Transverse colon (tissue), 4 donors: ENCODE data around the gene TTPAL. TPM values are rescaled to one million over a fixed set of nuclear protein-coding genes. Genes with fewer than 3 reads are reported as not detected.

Experiments used
- DNase-seq: peaks from one replicate; pipeline ENCODE4 v3.0.0-alpha.2; 2019
- H3K27ac ChIP-seq, 4 donors: fragments of 200-600 bp; sonication (generic); 2 replicates each; pipeline ENCODE4 v1.5.1; 2016 to 2018; ENCODE audit warnings: inconsistent platforms in 4 of 4
- H3K27me3 ChIP-seq: fragments of 200-600 bp; sonication (generic); 2 replicates; pipeline ENCODE4 v1.5.1; 2017; ENCODE audit warnings: inconsistent platforms
- H3K36me3 ChIP-seq, 4 donors: fragments of 200-600 bp; sonication (generic); 2 replicates each; pipeline ENCODE4 v1.5.1; 2017 to 2019; ENCODE audit warnings: inconsistent platforms in 4 of 4
- H3K4me1 ChIP-seq, 4 donors: fragments of 200-600 bp; sonication (generic); 2 replicates each; pipeline ENCODE4 v1.5.1; 2017 to 2020; ENCODE audit warnings: inconsistent platforms in 4 of 4
- H3K4me3 ChIP-seq, 4 donors: fragments of 200-600 bp; sonication (generic); 1 replicate in 1 of 4; 2 replicates in 3 of 4; pipeline versions ENCODE4 v1.5.1 to v1.6.1; 2017 to 2019; ENCODE audit warnings: inconsistent platforms in 4 of 4
- H3K9me3 ChIP-seq, 2 donors: fragments of 200-600 bp; sonication (generic); 2 replicates each; pipeline ENCODE4 v1.5.1; 2017 to 2019; ENCODE audit warnings: inconsistent platforms in 2 of 2
- CTCF ChIP-seq, 5 experiments: fragments of 200-600 bp in 3 of 5; fragments of 450-650 bp in 2 of 5; sonication (generic) in 3 of 5; IDR thresholded peaks; 1 replicate in 2 of 5; 2 replicates in 3 of 5; pipeline ENCODE4 v1.5.1; 2016 to 2017; ENCODE audit warnings: antibody characterized with exemption in 5 of 5, inconsistent platforms in 3 of 5, mild to moderate bottlenecking in 2 of 5, moderate library complexity in 1 of 5
- EP300 ChIP-seq: sonication (generic); formaldehyde crosslinking; IDR thresholded peaks from one replicate; pipeline ENCODE4 v1.6.1; 2017; ENCODE audit warnings: antibody characterized with exemption, low read depth
- POLR2A ChIP-seq: fragments of 450-650 bp; IDR thresholded peaks from one replicate; pipeline ENCODE4 v1.6.1; 2016; ENCODE audit warnings: antibody characterized with exemption, mild to moderate bottlenecking, moderate library complexity
- POLR2AphosphoS5 ChIP-seq, 3 donors: sonication (generic); formaldehyde crosslinking; IDR thresholded peaks; one replicate each; pipeline ENCODE4 v1.6.1; 2016; ENCODE audit warnings: antibody characterized with exemption in 3 of 3
- WGBS, 2 donors: methylation state at CpG; one replicate each; pipeline ENCODE4 v1.1.5; 2018; ENCODE audit warnings: low coverage in 1 of 2; 5-methylcytosine and 5-hydroxymethylcytosine counted together
- in situ Hi-C, 4 donors: fragments of 200-750 bp; cut with MboI; loops; one replicate each; pipeline versions ENCODE4 v1.15.0 to v1.15.1; 2017; ENCODE audit warnings: low sequenced_read_pairs in 3 of 4, low pct_ligation_motif_present in 1 of 4, low pct_unique_long_range_greater_than_20kb in 1 of 4
- intact Hi-C: fragments of 100-400 bp; cut with DNase I; formaldehyde crosslinking; loops from one replicate; pipeline ENCODE4 v1.15.1; 2023; ENCODE audit warnings: low total_unique reads
- total RNA-seq, 4 donors: library from RNA; depleted of rRNA; stranded (reverse); fragments of >200 nt; gene quantifications; one replicate each; pipeline ENCODE4 v1.1.0, GENCODE V29; 2016

TTPAL gene
- total RNA-seq, 4 donors from 2014 or later: 6.8 to 20.9 (median 9.2) TPM

GRCh38 chr20:44430270-44431065, 45.2 kb upstream of the TTPAL start:
- in situ Hi-C loops: no loop called here
- intact Hi-C loops: loop anchor here (5.0 kb wide), 1 partner anchor 558 kb away; no protein-coding TSS in a partner anchor
- H3K4me1 ChIP-seq: peaks cover 0 to 20% (median 12%) of the 10 kb centered on the region in 4 donors
- TF ChIP-seq POLR2A (no peak), POLR2AphosphoS5 (IDR thresholded peaks at IDR 0.05) (peak in 1 of 3 donors; percentile 28)
- 84 to 92% methylated on average over 3 to 7 of the region's 7 CpGs for WGBS, 2 donors
- peak overlapping the region in 3 of 4 donors; percentile 1 to 43 (median 15) for H3K27ac ChIP-seq
- H3K4me3 ChIP-seq: no peak overlapping the region
- DNase-seq: no peak
- no peaks in the 10 kb centered on the region for H3K9me3 ChIP-seq
- H3K36me3 ChIP-seq: no peaks in the 10 kb centered on the region
- no peaks in the 10 kb centered on the region for H3K27me3 ChIP-seq

- Histone ChIP-seq H3K27ac (peak overlapping the region in 2 of 4 donors; percentile 43 to 60), H3K4me3 (no peak overlapping the region), H3K4me1 (peaks cover 0 to 24% (median 17%) of the 10 kb centered on the region in 4 donors), H3K27me3 (no peaks in the 10 kb centered on the region), H3K9me3 (no peaks in the 10 kb centered on the region), H3K36me3 (no peaks in the 10 kb centered on the region)
- intact Hi-C loops (loop anchor here (5.0 kb wide), 1 partner anchor 559 kb away; no protein-coding TSS in a partner anchor), in situ Hi-C loops (no loop called here)
- DNase-seq: no peak
- no peak for TF ChIP-seq POLR2A
- no peak for TF ChIP-seq POLR2AphosphoS5 (IDR thresholded peaks at IDR 0.05)
- no peak for TF ChIP-seq EP300
- TF ChIP-seq CTCF (IDR thresholded peaks at IDR 0.05): no peak
- 20 to 51% methylated on average over 1 to 4 of the region's 4 CpGs for whole genome bisulfite sequencing, 2 donors
These were observed 44.6 kb upstream of the TTPAL start for GRCh38 chr20:44431118-44431501.

GRCh38 chr20:44431502-44432234, 44.0 kb upstream of the TTPAL start:
- Histone ChIP-seq H3K36me3 (no peaks in the 10 kb centered on the region), H3K9me3 (no peaks in the 10 kb centered on the region), H3K4me1 (peaks cover 0 to 30% (median 21%) of the 10 kb centered on the region in 4 donors), H3K27ac (peak overlapping the region in 3 of 4 donors; percentile 43 to 89 (median 60)), H3K4me3 (no peak overlapping the region), H3K27me3 (no peaks in the 10 kb centered on the region)
- in situ Hi-C loops (no loop called here), intact Hi-C loops (loop anchor here (5.0 kb wide), 1 partner anchor 559 kb away; no protein-coding TSS in a partner anchor)
- TF ChIP-seq EP300: no peak
- peak in 1 of 3 donors; percentile 20 for TF ChIP-seq POLR2AphosphoS5 (IDR thresholded peaks at IDR 0.05)
- TF ChIP-seq CTCF (IDR thresholded peaks at IDR 0.05): no peak
- TF ChIP-seq POLR2A: peak; percentile 27
- WGBS, 2 donors: 64% methylated on average over 9 of the region's 11 CpGs; no CpG with 5 or more reads in 1 of the 2 donors
- no peak for DNase-seq

GRCh38 chr20:44432618-44433577, 42.8 kb upstream of the TTPAL start:
- in situ Hi-C loops: no loop called here
- H3K36me3 ChIP-seq: no peaks in the 10 kb centered on the region
- TF ChIP-seq POLR2AphosphoS5 (IDR thresholded peaks at IDR 0.05): no peak
- no peak for TF ChIP-seq EP300
- TF ChIP-seq POLR2A: no peak
- no peaks in the 10 kb centered on the region for H3K9me3 ChIP-seq
- no peak for DNase-seq
- peaks cover 0 to 33% (median 21%) of the 10 kb centered on the region in 4 donors for H3K4me1 ChIP-seq
- 72 to 74% methylated on average over 8 of the region's 8 CpGs for WGBS, 2 donors
- no peak overlapping the region for H3K4me3 ChIP-seq
- no peaks in the 10 kb centered on the region for H3K27me3 ChIP-seq
- H3K27ac ChIP-seq: peak overlapping the region; percentile 79 to 89 (median 86)
- intact Hi-C loops: loop anchor here (5.0 kb wide), 1 partner anchor 561 kb away; no protein-coding TSS in a partner anchor
